Measurements from ENCODE around the gene COL18A1.

Gene COL18A1

GRCh38 chr21:45544449-45545235 is 139.7 kb downstream of the COL18A1 start:
- H3K4me3 Mint-ChIP-seq = no peak overlapping the region
- H3K36me3 Mint-ChIP-seq (ENCODE audit: low read depth) = peaks cover 1% of the 10 kb centered on the region
- no peaks in the 10 kb centered on the region for H3K9me3 Mint-ChIP-seq
- intact Hi-C loops (cut with micrococcal nuclease) = no loop called here
- H3K4me1 Mint-ChIP-seq (ENCODE audit: low read depth) = peaks cover 72% of the 10 kb centered on the region
- no peak overlapping the region for H3K27ac Mint-ChIP-seq
- peaks cover 4% of the 10 kb centered on the region for H3K27me3 Mint-ChIP-seq

GRCh38 chr21:45545236-45545570 is 140.2 kb downstream of the COL18A1 start:
- H3K4me3 Mint-ChIP-seq = no peak overlapping the region

GRCh38 chr21:45545691-45546531 is 140.9 kb downstream of the COL18A1 start:
- intact Hi-C loops (cut with micrococcal nuclease) = no loop called here
- Mint-ChIP-seq H3K4me1 (ENCODE audit: low read depth) (peaks cover 72% of the 10 kb centered on the region), H3K36me3 (ENCODE audit: low read depth) (no peaks in the 10 kb centered on the region), H3K4me3 (no peak overlapping the region), H3K27ac (peak overlapping the region; percentile 19), H3K9me3 (no peaks in the 10 kb centered on the region), H3K27me3 (peaks cover 4% of the 10 kb centered on the region)

More at GRCh38 chr21:45545236-45545570, 140.2 kb downstream of the COL18A1 start:
- Mint-ChIP-seq H3K4me1 (ENCODE audit: low read depth) (peaks cover 72% of the 10 kb centered on the region), H3K27me3 (peaks cover 4% of the 10 kb centered on the region), H3K27ac (no peak overlapping the region), H3K9me3 (no peaks in the 10 kb centered on the region), H3K36me3 (ENCODE audit: low read depth) (no peaks in the 10 kb centered on the region)
- intact Hi-C loops (cut with micrococcal nuclease) = no loop called here

DNA sequence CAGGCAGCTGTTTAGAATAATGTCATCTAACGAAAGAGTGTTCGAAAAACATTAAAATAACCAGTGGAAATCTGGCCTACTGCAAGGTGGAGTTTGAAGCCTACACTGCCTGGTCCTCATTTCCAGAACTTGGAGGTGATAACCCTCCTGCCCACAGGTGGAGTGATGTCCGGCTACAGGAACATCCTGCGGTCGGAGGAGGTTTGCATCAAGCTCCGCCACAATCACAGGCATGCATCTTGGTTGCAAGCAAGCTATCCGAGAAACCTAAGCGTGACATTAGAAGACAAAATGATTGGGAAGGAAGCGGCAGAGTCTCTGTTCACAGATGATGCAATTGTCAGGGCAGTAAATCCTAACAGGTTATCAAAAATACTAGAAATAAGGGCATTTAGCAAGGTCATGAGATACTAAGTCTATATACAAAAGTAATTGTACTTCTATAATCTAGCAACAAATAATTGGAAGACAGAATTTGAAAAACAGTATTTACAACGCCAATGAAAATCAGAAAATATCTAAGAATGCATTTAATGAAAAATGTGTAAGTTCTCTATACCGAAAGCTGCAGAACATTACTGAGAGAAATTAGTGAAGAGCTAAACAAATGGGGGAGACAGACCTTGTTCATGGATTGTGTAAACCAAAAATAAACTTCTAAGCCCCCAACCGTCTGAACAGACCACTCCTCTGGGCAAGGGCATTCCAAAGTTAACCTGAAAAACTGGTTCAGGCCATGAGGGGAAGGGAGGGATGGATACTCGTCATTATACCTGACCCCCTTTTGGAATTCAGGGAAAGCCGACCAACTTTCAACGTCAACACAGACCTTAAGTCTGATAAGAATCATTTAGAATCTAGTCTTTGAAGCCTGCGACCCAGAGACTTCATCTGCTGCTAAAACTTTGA is 141.9 kb downstream of the COL18A1 start:
- peaks cover 74% of the 10 kb centered on the region for H3K4me1 Mint-ChIP-seq (ENCODE audit: low read depth)
- H3K36me3 Mint-ChIP-seq (ENCODE audit: low read depth) = no peaks in the 10 kb centered on the region
- peak overlapping the region; percentile 7 for H3K27ac Mint-ChIP-seq
- H3K4me3 Mint-ChIP-seq = no peak overlapping the region
- intact Hi-C loops (cut with micrococcal nuclease) = no loop called here
- no peaks in the 10 kb centered on the region for H3K9me3 Mint-ChIP-seq
- peaks cover 4% of the 10 kb centered on the region for H3K27me3 Mint-ChIP-seq

GRCh38 chr21:45547545-45547900 is 142.6 kb downstream of the COL18A1 start:
- no peaks in the 10 kb centered on the region for H3K36me3 Mint-ChIP-seq (ENCODE audit: low read depth)
- peaks cover 4% of the 10 kb centered on the region for H3K27me3 Mint-ChIP-seq
- intact Hi-C loops (cut with micrococcal nuclease) = no loop called here
- no peaks in the 10 kb centered on the region for H3K9me3 Mint-ChIP-seq
- peaks cover 81% of the 10 kb centered on the region for H3K4me1 Mint-ChIP-seq (ENCODE audit: low read depth)
- H3K4me3 Mint-ChIP-seq = no peak overlapping the region
- H3K27ac Mint-ChIP-seq = peak overlapping the region; percentile 7

DNA sequence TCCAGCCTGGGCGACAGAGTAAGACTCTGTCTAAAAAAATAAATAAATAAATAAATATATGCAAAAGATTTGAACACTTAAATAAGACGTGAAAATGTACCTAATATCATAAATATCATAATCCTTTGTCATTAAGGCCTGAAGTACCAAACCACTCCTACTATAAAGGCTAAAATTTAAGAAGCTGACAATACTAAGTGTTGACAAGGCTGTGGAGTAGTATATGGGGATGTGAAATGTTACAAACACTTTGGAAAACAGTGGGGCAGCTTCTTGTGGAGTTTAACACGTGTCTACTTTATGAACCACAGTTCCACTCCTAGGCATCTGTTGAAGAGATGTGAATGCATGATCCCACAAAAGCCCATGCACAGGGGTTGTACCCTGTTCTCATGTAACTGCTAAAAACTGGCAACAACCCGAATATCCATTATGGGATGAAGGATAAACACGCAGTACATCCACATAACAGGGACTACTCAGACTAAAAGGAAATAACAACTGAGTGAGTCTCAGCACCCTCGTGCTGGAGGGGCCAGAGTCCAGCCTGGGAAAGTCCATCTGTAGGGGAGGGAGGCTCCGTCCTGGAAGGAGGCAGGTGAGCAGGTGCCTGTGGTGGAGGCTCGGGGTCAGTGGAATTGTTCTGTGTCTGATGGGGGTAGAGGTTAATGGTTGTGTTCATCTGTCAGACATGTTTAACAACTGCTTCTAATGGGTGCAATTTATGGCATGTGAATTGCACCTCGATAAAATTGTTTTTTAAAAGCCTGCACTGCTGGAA is 143.9 kb downstream of the COL18A1 start:
- no peaks in the 10 kb centered on the region for H3K9me3 Mint-ChIP-seq

DNA sequence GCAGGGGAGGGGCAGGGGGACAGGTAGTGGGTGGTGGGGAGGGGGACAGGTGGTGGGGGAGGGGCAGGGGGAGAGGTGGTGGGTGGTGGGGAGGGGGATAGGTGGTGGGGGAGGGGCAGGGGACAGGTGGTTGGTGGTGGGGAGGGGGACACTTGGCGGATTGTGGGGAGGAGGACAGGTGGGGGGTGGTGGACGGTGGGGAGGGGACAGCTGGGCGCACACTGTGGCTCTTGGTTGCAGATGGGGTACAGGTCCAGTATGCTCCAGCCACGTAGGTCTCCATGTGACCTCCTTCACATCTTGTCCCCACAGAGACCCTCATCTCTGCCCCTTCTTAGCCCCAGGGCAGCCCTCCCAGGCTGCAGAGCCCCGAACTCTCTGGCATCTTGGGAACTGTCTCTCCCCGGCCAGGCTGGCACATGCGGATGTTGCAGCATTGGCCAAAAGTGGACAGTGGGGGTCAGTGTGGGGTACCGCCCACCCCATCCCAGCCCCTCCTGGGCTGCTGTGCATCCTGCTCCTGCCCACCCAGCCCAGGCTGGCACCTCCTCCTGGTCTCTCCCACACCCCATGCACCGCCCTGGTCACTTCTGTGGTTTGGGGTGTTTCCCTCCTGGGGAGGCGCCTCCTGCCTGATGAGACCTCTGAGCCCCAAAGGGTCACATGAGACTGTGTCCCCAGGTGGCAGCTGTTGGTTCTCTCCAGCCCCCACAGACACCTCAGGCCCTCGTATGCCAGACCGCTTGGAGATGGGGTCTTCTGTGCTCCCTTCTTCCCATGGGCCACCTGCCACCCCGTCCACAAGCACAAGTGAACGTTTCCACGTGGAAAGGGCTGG is 144.9 kb downstream of the COL18A1 start:
- peaks cover 4% of the 10 kb centered on the region for H3K36me3 Mint-ChIP-seq (ENCODE audit: low read depth)
- no peaks in the 10 kb centered on the region for H3K9me3 Mint-ChIP-seq
- H3K4me3 Mint-ChIP-seq = peak overlapping the region; percentile 62
- H3K27ac Mint-ChIP-seq = peak overlapping the region; percentile 99
- intact Hi-C loops (cut with micrococcal nuclease) = loop anchor here (10.0 kb wide), 1 partner anchor 95 kb away; the partner anchor contains the start of gene PCBP3
- H3K4me1 Mint-ChIP-seq (ENCODE audit: low read depth) = peaks cover 74% of the 10 kb centered on the region
- peaks cover 2% of the 10 kb centered on the region for H3K27me3 Mint-ChIP-seq

More for the DNA sequence above, 143.9 kb downstream of the COL18A1 start:
- Mint-ChIP-seq H3K4me3 (no peak overlapping the region), H3K27ac (peak overlapping the region; percentile 99), H3K36me3 (ENCODE audit: low read depth) (no peaks in the 10 kb centered on the region), H3K4me1 (ENCODE audit: low read depth) (peaks cover 77% of the 10 kb centered on the region), H3K27me3 (peaks cover 4% of the 10 kb centered on the region)
- intact Hi-C loops (cut with micrococcal nuclease) = no loop called here

DNA sequence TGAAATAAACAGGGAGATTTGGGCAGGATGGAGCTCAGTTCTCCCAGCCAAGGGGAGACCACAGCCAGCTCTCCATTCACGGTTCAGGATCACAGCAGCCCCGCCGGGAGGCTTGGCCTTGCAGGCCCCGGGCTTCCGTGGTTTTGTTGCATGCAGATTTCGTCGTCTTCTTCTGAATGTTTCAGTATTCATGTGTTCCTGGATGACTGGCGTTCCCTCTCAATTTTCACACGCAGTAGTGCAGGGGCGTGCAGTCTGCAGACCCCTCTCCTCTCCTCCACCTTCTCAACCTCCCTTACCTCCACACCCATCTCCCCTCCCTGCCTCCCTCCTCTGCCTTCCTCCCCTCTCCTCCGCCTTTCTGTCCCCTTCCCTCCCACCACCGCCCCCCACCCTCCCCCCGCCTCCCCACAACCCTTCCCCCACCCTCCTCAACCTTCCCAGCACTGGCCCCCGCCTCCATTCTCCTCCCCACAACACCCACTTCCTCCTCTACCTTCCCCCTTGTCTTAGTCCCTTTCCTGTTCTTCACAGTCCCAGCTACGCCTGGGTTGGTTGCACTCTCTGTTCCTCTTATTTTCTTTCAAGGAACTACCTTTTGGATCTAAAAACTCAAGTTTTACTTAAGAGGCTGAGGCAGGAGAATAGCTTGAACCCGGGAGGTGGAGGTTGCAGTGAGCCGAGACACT is 145.7 kb downstream of the COL18A1 start:
- Mint-ChIP-seq H3K9me3 (no peaks in the 10 kb centered on the region), H3K4me3 (peak overlapping the region; percentile 62), H3K27ac (peak overlapping the region; percentile 99), H3K27me3 (peaks cover 2% of the 10 kb centered on the region), H3K4me1 (ENCODE audit: low read depth) (peaks cover 66% of the 10 kb centered on the region), H3K36me3 (ENCODE audit: low read depth) (peaks cover 6% of the 10 kb centered on the region)
- intact Hi-C loops (cut with micrococcal nuclease) = loop anchor here (1.0 to 10.0 kb wide), 2 partner anchors 9 to 94 kb away; partner anchors contain the start of gene PCBP3

GRCh38 chr21:45551316-45551715 is 146.4 kb downstream of the COL18A1 start:
- Mint-ChIP-seq H3K4me1 (ENCODE audit: low read depth) (peaks cover 61% of the 10 kb centered on the region), H3K9me3 (no peaks in the 10 kb centered on the region), H3K4me3 (peak overlapping the region; percentile 62), H3K27me3 (peaks cover 2% of the 10 kb centered on the region), H3K27ac (peak overlapping the region; percentile 99), H3K36me3 (ENCODE audit: low read depth) (peaks cover 6% of the 10 kb centered on the region)
- intact Hi-C loops (cut with micrococcal nuclease) = loop anchor here (1.0 to 10.0 kb wide), 2 partner anchors 10 to 93 kb away; partner anchors contain the start of gene PCBP3

DNA sequence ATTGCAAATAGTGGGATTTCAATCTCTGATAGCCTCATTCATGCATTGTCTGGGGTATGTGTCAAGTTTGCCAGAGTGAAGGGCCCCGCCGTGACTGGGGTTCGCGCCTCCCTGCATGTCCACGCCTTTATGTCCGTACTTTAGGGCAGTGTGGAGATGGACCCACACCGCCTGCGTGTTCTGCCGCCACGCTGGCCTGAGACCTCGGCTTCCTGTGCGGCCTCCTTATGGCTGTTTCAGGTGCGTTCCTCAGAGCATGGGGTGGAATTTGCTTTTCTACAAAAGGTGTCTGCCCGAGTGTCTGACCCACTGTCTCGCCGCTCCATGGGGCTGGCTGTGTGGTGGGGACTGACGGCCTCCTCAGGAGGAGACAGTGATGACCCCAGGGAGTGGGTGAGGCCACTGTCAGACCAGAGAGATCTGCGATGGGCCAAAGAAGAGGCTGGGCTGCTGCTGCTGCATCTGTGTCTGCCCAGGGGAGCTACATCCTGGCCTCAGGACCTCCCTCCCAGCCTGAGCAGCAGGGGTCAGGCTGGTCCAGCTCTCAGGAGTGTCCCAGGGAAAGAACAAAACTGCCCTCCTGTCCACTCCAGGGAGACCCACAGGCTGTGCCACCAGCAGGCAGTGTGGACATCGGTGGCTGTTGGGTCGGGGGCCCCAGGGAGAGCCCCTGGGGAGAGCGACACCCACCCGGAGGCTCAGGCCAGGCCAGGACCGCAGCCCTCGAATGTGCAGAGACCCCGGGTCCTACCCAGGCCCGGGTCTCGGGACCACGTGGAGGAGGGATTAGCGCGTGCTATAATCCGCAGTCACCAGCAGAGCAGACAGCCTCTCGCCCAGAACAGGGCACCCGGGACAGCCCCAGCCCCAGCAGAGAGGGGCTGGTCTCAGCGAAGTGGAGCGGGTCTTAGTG is 147.1 kb downstream of the COL18A1 start:
- H3K4me1 Mint-ChIP-seq (ENCODE audit: low read depth) = peaks cover 54% of the 10 kb centered on the region
- H3K9me3 Mint-ChIP-seq = no peaks in the 10 kb centered on the region
- H3K27ac Mint-ChIP-seq = peak overlapping the region; percentile 99
- peaks cover 6% of the 10 kb centered on the region for H3K36me3 Mint-ChIP-seq (ENCODE audit: low read depth)
- peaks cover 6% of the 10 kb centered on the region for H3K27me3 Mint-ChIP-seq
- peak overlapping the region; percentile 62 for H3K4me3 Mint-ChIP-seq
- intact Hi-C loops (cut with micrococcal nuclease) = loop anchor here (1.0 to 10.0 kb wide), 2 partner anchors 11 to 93 kb away; partner anchors contain the start of gene PCBP3

All from dendritic cell treated with granulocyte-macrophage colony-stimulating factor and Interleukin-4, amounts not matched to agents 40 ng/mL and 50 ng/mL, for 4 days (primary cell).